MCF 10A (cell line): Measurements from ENCODE around the gene LRFN2. TPM values are rescaled to one million over a fixed set of nuclear protein-coding genes. Genes with fewer than 3 reads are reported as not detected.

ENCODE experiments used
- BruUV-seq: library from RNA; stranded (reverse); fragments of 400-500 nt; replicated peaks from 2 replicates; lab custom pipeline; 2021; lab: Mats Ljungman, UMichigan
- CTCF ChIA-PET: fragments of 300-600 bp; sonication (Branson Sonifier 250); formaldehyde crosslinking; extraction: SDS; loops from one replicate; lab custom pipeline; 2021; ENCODE audit warnings: antibody characterized with exemption, inconsistent platforms; lab: Yijun Ruan, JAX
- POLR2A ChIA-PET: fragments of 300-600, 350-650 bp; sonication (Branson Sonifier 250); formaldehyde crosslinking; extraction: SDS; loops from one replicate; lab custom pipeline; 2020; ENCODE audit warnings: antibody characterized with exemption, inconsistent platforms; lab: Yijun Ruan, JAX
- DNase-seq: peaks from one replicate; pipeline ENCODE4 v3.0.0-alpha.2; 2018; ENCODE audit not compliant: unreplicated experiment
- H3K27ac Mint-ChIP-seq: one replicate; pipeline ENCODE4 v1.8.0; 2022; ENCODE audit warnings: mild to moderate bottlenecking, low read depth, mixed read lengths; ENCODE audit not compliant: unreplicated experiment
- H3K27me3 Mint-ChIP-seq: one replicate; pipeline ENCODE4 v1.8.0; 2022; ENCODE audit warnings: mixed read lengths; ENCODE audit not compliant: insufficient read depth, unreplicated experiment
- H3K36me3 Mint-ChIP-seq: one replicate; pipeline ENCODE4 v1.8.0; 2022; ENCODE audit warnings: mild to moderate bottlenecking, moderate library complexity, mixed read lengths; ENCODE audit not compliant: insufficient read depth, unreplicated experiment
- H3K4me1 Mint-ChIP-seq: one replicate; pipeline ENCODE4 v1.8.0; 2022; ENCODE audit warnings: mixed read lengths; ENCODE audit not compliant: insufficient read depth, unreplicated experiment
- H3K4me3 Mint-ChIP-seq: one replicate; pipeline ENCODE4 v1.8.0; 2022; ENCODE audit warnings: mild to moderate bottlenecking, moderate library complexity, mixed read lengths; ENCODE audit not compliant: unreplicated experiment
- H3K9me3 Mint-ChIP-seq: one replicate; pipeline ENCODE4 v1.8.0; 2022; ENCODE audit warnings: mixed read lengths; ENCODE audit not compliant: unreplicated experiment
- intact Hi-C: fragments of 100-400 bp; cut with micrococcal nuclease; formaldehyde crosslinking; loops from 2 replicates; pipeline ENCODE4 v1.14.1; 2022
- total RNA-seq: library from RNA; stranded (reverse); gene quantifications from 2 replicates; pipeline ENCODE4 v1.2.3, GENCODE V29; 2022
- TF ChIP-seq, protein P1 (sequence below): fragments of 200-600 bp; IDR thresholded peaks from one replicate; pipeline ENCODE4 v1.8.0; 2022; ENCODE audit warnings: antibody characterized with exemption, mild to moderate bottlenecking; ENCODE audit not compliant: unreplicated experiment

LRFN2 gene
- total RNA-seq, 1 experiment from 2014 or later, result not detected

DNA sequence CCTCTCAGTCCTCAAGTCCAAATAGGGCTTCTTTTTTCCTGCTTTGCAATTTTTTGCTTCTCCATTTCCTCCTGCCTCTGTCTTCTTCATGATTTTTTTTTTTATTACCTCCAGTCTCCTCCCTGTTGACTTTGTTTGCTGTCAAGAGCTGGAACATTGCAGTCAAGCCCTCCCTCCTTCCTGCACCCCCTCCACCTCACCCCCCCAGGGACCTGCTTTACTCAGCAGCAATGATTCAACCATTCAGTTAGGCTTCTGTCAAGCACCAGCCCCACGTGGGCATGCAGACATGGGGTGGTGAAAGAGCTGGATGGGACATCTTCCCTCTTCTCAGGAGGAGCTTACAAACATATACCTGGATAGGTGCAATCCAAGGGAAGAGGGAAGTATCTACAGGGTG is 142.4 kb downstream of the LRFN2 start:
- TF ChIP-seq, protein P1, sequence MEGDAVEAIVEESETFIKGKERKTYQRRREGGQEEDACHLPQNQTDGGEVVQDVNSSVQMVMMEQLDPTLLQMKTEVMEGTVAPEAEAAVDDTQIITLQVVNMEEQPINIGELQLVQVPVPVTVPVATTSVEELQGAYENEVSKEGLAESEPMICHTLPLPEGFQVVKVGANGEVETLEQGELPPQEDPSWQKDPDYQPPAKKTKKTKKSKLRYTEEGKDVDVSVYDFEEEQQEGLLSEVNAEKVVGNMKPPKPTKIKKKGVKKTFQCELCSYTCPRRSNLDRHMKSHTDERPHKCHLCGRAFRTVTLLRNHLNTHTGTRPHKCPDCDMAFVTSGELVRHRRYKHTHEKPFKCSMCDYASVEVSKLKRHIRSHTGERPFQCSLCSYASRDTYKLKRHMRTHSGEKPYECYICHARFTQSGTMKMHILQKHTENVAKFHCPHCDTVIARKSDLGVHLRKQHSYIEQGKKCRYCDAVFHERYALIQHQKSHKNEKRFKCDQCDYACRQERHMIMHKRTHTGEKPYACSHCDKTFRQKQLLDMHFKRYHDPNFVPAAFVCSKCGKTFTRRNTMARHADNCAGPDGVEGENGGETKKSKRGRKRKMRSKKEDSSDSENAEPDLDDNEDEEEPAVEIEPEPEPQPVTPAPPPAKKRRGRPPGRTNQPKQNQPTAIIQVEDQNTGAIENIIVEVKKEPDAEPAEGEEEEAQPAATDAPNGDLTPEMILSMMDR, result no peak
- no TSS peak for BruUV-seq
- no peaks in the 10 kb centered on the region for H3K4me1 Mint-ChIP-seq
- ChIA-PET POLR2A (no interaction called here), CTCF (no interaction called here)
- H3K4me3 Mint-ChIP-seq, result no peak overlapping the region
- peaks cover 46% of the 10 kb centered on the region for H3K9me3 Mint-ChIP-seq
- intact Hi-C loops, result no loop called here
- no peaks in the 10 kb centered on the region for H3K36me3 Mint-ChIP-seq
- H3K27ac Mint-ChIP-seq, result no peak overlapping the region
- no peaks in the 10 kb centered on the region for H3K27me3 Mint-ChIP-seq
- DNase-seq, result no peak

DNA sequence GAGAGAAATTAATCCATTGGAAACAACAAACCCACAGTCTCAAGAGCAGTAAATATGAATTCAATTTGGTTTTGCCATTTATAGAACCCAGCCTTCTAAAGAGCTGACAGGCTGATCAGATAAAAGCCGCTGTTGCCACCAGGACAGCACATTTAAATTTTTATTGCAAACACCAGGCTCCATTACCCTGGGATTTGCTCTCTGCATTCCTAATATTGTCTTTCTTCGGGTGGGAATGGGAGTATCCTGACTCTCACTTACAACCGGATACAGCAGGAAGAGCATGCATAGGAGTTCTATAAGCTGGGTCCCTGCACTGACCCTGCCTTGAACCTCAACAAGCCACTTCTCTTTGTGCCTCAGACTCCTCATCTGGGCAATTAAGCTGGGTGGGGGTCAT is 142.9 kb downstream of the LRFN2 start:
- H3K4me1 Mint-ChIP-seq, result no peaks in the 10 kb centered on the region
- no peaks in the 10 kb centered on the region for H3K27me3 Mint-ChIP-seq
- TF ChIP-seq, protein P1, result no peak
- no peak overlapping the region for H3K27ac Mint-ChIP-seq
- H3K4me3 Mint-ChIP-seq, result no peak overlapping the region
- ChIA-PET CTCF (no interaction called here), POLR2A (interaction anchor here (0.6 kb wide), 1 partner anchor 8 kb away, joined by 4 read pairs; no protein-coding TSS in a partner anchor)
- no peak for DNase-seq
- H3K9me3 Mint-ChIP-seq, result peaks cover 46% of the 10 kb centered on the region
- no peaks in the 10 kb centered on the region for H3K36me3 Mint-ChIP-seq
- no TSS peak for BruUV-seq
- intact Hi-C loops, result no loop called here

DNA sequence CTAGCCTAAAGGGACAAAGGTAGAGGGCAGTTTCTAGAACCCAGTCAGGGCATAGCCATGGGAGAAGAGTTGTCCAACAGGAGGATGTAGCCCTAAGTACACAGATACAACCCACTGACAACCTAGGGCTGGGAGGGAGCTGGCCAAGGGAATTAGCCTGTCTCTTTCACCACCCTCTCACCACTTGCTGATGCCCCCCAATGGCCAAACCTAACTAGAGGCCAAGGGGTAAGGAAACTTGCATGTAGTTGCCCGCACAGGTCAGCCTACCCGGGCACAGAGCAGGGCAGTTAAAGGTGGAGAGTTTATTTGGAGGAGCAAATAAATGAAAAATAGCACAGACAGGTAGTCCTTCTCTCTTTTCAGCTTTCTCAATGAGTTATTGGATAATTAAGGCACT is 143.3 kb downstream of the LRFN2 start:
- H3K4me1 Mint-ChIP-seq, result no peaks in the 10 kb centered on the region
- H3K9me3 Mint-ChIP-seq, result peaks cover 46% of the 10 kb centered on the region
- ChIA-PET CTCF (no interaction called here), POLR2A (interaction anchor here (0.6 kb wide), 1 partner anchor 8 kb away, joined by 4 read pairs; no protein-coding TSS in a partner anchor)
- no TSS peak for BruUV-seq
- H3K27me3 Mint-ChIP-seq, result no peaks in the 10 kb centered on the region
- DNase-seq, result no peak
- no peak overlapping the region for H3K4me3 Mint-ChIP-seq
- H3K36me3 Mint-ChIP-seq, result no peaks in the 10 kb centered on the region
- H3K27ac Mint-ChIP-seq, result no peak overlapping the region
- TF ChIP-seq, protein P1, result no peak
- intact Hi-C loops, result no loop called here

DNA sequence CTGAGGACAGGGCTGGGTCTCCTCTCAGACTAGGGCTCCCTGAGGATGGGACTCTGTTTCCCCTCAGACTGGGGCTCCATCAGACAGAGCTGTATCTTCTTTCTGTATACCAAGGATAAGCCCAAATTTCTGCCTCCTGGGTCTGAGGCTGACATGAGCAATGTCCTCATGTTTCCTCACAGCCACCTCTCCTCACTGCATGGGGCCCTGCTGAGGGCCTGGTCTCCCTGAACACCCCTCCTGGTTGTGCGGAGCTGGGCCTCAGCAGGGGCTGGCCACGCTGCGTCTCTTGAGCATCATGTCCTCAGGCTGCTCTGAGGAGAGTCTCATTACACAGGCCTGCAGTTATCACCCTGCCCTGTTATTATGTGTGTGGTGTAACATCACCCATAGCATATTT is 144.6 kb downstream of the LRFN2 start:
- CTCF ChIA-PET, result no interaction called here
- no peaks in the 10 kb centered on the region for H3K4me1 Mint-ChIP-seq
- no peaks in the 10 kb centered on the region for H3K27me3 Mint-ChIP-seq
- intact Hi-C loops, result no loop called here
- no peaks in the 10 kb centered on the region for H3K36me3 Mint-ChIP-seq
- no TSS peak for BruUV-seq
- H3K9me3 Mint-ChIP-seq, result peaks cover 50% of the 10 kb centered on the region
- DNase-seq, result no peak
- TF ChIP-seq, protein P1, result no peak
- no peak overlapping the region for H3K4me3 Mint-ChIP-seq
- POLR2A ChIA-PET, result no interaction called here
- no peak overlapping the region for H3K27ac Mint-ChIP-seq
